Chondrocyte (in vitro differentiated cells): ENCODE data around the gene DNAJC3. TPM values are rescaled to one million over a fixed set of nuclear protein-coding genes. Genes with fewer than 3 reads are reported as not detected.
"Not testable (repeated sequence)": the region's sequence is repeated elsewhere in the genome, so short reads cannot be mapped to it uniquely, and the experiment has no call there.

ENCODE experiments used
- DNase-seq: peaks from one replicate; pipeline ENCODE4 v3.0.0; 2021; ENCODE audit warnings: mixed read lengths, low spot score
- H3K27ac Mint-ChIP-seq: one replicate; pipeline ENCODE4 v1.8.0; 2021; ENCODE audit warnings: mild to moderate bottlenecking, moderate library complexity, mixed read lengths; ENCODE audit not compliant: unreplicated experiment
- H3K27me3 Mint-ChIP-seq: 2 replicates; pipeline ENCODE4 v1.8.0; 2021; ENCODE audit warnings: low read depth, mixed read lengths
- H3K36me3 Mint-ChIP-seq: 2 replicates; pipeline ENCODE4 v1.8.0; 2021; ENCODE audit warnings: low read depth, mixed read lengths
- H3K4me1 Mint-ChIP-seq: 2 replicates; pipeline ENCODE4 v1.8.0; 2021; ENCODE audit warnings: low read depth, mild to moderate bottlenecking, mixed read lengths
- H3K4me3 Mint-ChIP-seq: one replicate; pipeline ENCODE4 v1.8.0; 2021; ENCODE audit warnings: mild to moderate bottlenecking, moderate library complexity, mixed read lengths; ENCODE audit not compliant: unreplicated experiment
- H3K9me3 Mint-ChIP-seq: 2 replicates; pipeline ENCODE4 v1.8.0; 2021; ENCODE audit warnings: low read depth, mixed read lengths
- CTCF ChIP-seq: fragments of 200-600 bp; sonication (generic); IDR thresholded peaks from 2 replicates; pipeline ENCODE4 v1.5.0; 2021; ENCODE audit warnings: antibody characterized with exemption, mild to moderate bottlenecking, moderate library complexity
- total RNA-seq: library from RNA; stranded (reverse); gene quantifications from 3 replicates; pipeline ENCODE4 v1.2.1, GENCODE V29; 2021

The DNAJC3 gene
- total RNA-seq, 1 donor from 2014 or later, result 53.9 TPM

GRCh38 chr13:95771905-95772304 is 95.0 kb downstream of the DNAJC3 start:
- no peak for TF ChIP-seq CTCF
- peaks cover 3% of the 10 kb centered on the region for H3K36me3 Mint-ChIP-seq
- no peak overlapping the region for H3K27ac Mint-ChIP-seq
- DNase-seq, result no peak
- H3K9me3 Mint-ChIP-seq, result no peaks in the 10 kb centered on the region
- H3K4me3 Mint-ChIP-seq, result no peak overlapping the region
- no peaks in the 10 kb centered on the region for H3K4me1 Mint-ChIP-seq
- no peaks in the 10 kb centered on the region for H3K27me3 Mint-ChIP-seq

GRCh38 chr13:95779522-95779921 is 102.6 kb downstream of the DNAJC3 start:
- Mint-ChIP-seq H3K4me3 (no peak overlapping the region), H3K4me1 (peaks cover 15% of the 10 kb centered on the region), H3K27ac (no peak overlapping the region), H3K27me3 (no peaks in the 10 kb centered on the region), H3K36me3 (peaks cover 14% of the 10 kb centered on the region), H3K9me3 (peaks cover 3% of the 10 kb centered on the region)
- TF ChIP-seq CTCF, result no peak
- DNase-seq, result no peak

GRCh38 chr13:95781016-95781415 is 104.1 kb downstream of the DNAJC3 start:
- no peak overlapping the region for H3K4me3 Mint-ChIP-seq
- peaks cover 23% of the 10 kb centered on the region for H3K4me1 Mint-ChIP-seq
- H3K27me3 Mint-ChIP-seq, result no peaks in the 10 kb centered on the region
- peaks cover 14% of the 10 kb centered on the region for H3K36me3 Mint-ChIP-seq
- no peak overlapping the region for H3K27ac Mint-ChIP-seq
- H3K9me3 Mint-ChIP-seq, result peaks cover 3% of the 10 kb centered on the region
- TF ChIP-seq CTCF, result no peak
- no peak for DNase-seq

GRCh38 chr13:95781940-95782339 is 105.0 kb downstream of the DNAJC3 start:
- not testable (repeated sequence) for H3K27ac Mint-ChIP-seq, H3K27me3 Mint-ChIP-seq, H3K9me3 Mint-ChIP-seq, H3K4me3 Mint-ChIP-seq, DNase-seq
- peaks cover 14% of the 10 kb centered on the region for H3K36me3 Mint-ChIP-seq
- peaks cover 23% of the 10 kb centered on the region for H3K4me1 Mint-ChIP-seq

GRCh38 chr13:95783747-95784146 is 106.8 kb downstream of the DNAJC3 start:
- TF ChIP-seq CTCF, result no peak
- Mint-ChIP-seq H3K9me3 (peaks cover 3% of the 10 kb centered on the region), H3K36me3 (peaks cover 16% of the 10 kb centered on the region), H3K27ac (peak overlapping the region; percentile 95), H3K4me3 (no peak overlapping the region), H3K27me3 (no peaks in the 10 kb centered on the region), H3K4me1 (peaks cover 28% of the 10 kb centered on the region)
- DNase-seq, result no peak

- DNase-seq, result no peak
Observed at GRCh38 chr13:95784161-95784899, 107.4 kb downstream of the DNAJC3 start.

More at GRCh38 chr13:95784161-95784899, 107.4 kb downstream of the DNAJC3 start:
- H3K36me3 Mint-ChIP-seq, result peaks cover 19% of the 10 kb centered on the region
- H3K27ac Mint-ChIP-seq, result peak overlapping the region; percentile 95
- no peak overlapping the region for H3K4me3 Mint-ChIP-seq
- peaks cover 3% of the 10 kb centered on the region for H3K9me3 Mint-ChIP-seq
- TF ChIP-seq CTCF, result no peak
- no peaks in the 10 kb centered on the region for H3K27me3 Mint-ChIP-seq
- peaks cover 28% of the 10 kb centered on the region for H3K4me1 Mint-ChIP-seq
